Activated CD4-positive, alpha-beta T cell treated with anti-CD3 and anti-CD28 coated beads, Interleukin-2, amount 10 ng/mL, durations not matched to agents 7 days and 5 days (primary cell): ENCODE measurements around the gene CEP162. TPM values are rescaled to one million over a fixed set of nuclear protein-coding genes. Genes with fewer than 3 reads are reported as not detected.
A peak's percentile ranks its signal among the peaks of the same experiment; 100 is the strongest.

ENCODE experiments used
- CTCF ChIA-PET: fragments of 350-600 bp; sonication (Branson Sonifier 250); formaldehyde crosslinking; loops from one replicate; lab custom pipeline; 2021; ENCODE audit warnings: antibody characterized with exemption; lab: Charles Lee
- POLR2A ChIA-PET: fragments of 350-600 bp; sonication (Branson Sonifier 250); formaldehyde crosslinking; loops from one replicate; lab custom pipeline; 2021; ENCODE audit warnings: antibody characterized with exemption; lab: Charles Lee
- DNase-seq: peaks from one replicate; pipeline ENCODE4 v3.0.0-alpha.2; 2020
- H3K27ac Mint-ChIP-seq: one replicate; pipeline ENCODE4 v1.8.0; 2021; ENCODE audit warnings: mild to moderate bottlenecking, moderate library complexity, mixed read lengths
- H3K27me3 Mint-ChIP-seq: one replicate; pipeline ENCODE4 v1.8.0; 2021; ENCODE audit warnings: mixed read lengths
- H3K36me3 Mint-ChIP-seq: one replicate; pipeline ENCODE4 v1.8.0; 2021; ENCODE audit warnings: low read depth, mixed read lengths
- H3K4me1 Mint-ChIP-seq: one replicate; pipeline ENCODE4 v1.8.0; 2021; ENCODE audit warnings: mixed read lengths
- H3K4me3 Mint-ChIP-seq: one replicate; pipeline ENCODE4 v1.8.0; 2021; ENCODE audit warnings: mild to moderate bottlenecking, moderate library complexity, mixed read lengths
- H3K9me3 Mint-ChIP-seq: one replicate; pipeline ENCODE4 v1.8.0; 2021; ENCODE audit warnings: mixed read lengths
- total RNA-seq, 2 experiments: library from RNA; stranded (reverse); gene quantifications; one replicate each; pipeline ENCODE4 v1.2.3, GENCODE V29; 2021

CEP162 gene
- total RNA-seq = 10 to 100 TPM; 10.6 to 11.5 TPM

GRCh38 chr6:84227434-84228197, at the start of gene CEP162:
Gene CEP162, minus strand, starts transcription at chr6:84227643. Its CDS starts 1,250 bp downstream, at chr6:84226393.
- Mint-ChIP-seq H3K4me3 (peak within 1 kb of the TSS; percentile 97), H3K9me3 (no peaks in the 10 kb centered on the region), H3K27ac (peak within 1 kb of the TSS; percentile 92), H3K4me1 (peaks cover 22% of the 10 kb centered on the region), H3K36me3 (peaks cover 4% of the 10 kb centered on the region), H3K27me3 (peaks cover 10% of the 10 kb centered on the region)
- peak; percentile 93 for DNase-seq
- ChIA-PET CTCF (interaction anchor here (0.7 to 1.8 kb wide), 11 partner anchors 9 to 1583 kb away, joined by 3 to 7 read pairs (median 4); partner anchors contain the start of genes CYB5R4 and DOP1A), POLR2A (no interaction called here)

DNA sequence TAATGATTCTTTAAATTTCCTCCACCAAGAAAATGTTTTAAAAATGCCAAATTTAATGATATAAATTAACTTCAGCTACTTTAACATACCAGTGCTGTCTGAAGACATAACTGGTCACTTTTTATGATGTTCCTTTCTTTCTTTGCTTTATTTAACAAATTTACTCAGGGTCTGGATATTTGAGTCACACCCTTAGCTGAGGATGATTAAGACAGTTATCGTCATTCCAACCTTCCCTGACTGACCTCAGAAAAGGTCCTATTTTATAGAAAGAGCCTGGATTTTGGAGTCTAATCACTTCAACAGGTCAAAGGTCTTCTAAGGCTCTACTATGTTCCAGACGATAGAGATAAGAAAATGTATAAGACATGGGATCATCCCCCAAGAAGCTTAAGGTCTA, 47.4 kb upstream of the CEP162 start:
- Mint-ChIP-seq H3K4me1 (no peaks in the 10 kb centered on the region), H3K9me3 (no peaks in the 10 kb centered on the region), H3K27ac (no peak overlapping the region), H3K4me3 (no peak overlapping the region), H3K36me3 (no peaks in the 10 kb centered on the region), H3K27me3 (peaks cover 6% of the 10 kb centered on the region)
- no peak for DNase-seq
- ChIA-PET POLR2A (no interaction called here), CTCF (no interaction called here)

GRCh38 chr6:84273048-84273809, 45.8 kb upstream of the CEP162 start:
- peaks cover 6% of the 10 kb centered on the region for H3K27me3 Mint-ChIP-seq
- no peak overlapping the region for H3K4me3 Mint-ChIP-seq
- no peak overlapping the region for H3K27ac Mint-ChIP-seq
- CTCF ChIA-PET = no interaction called here
- no peaks in the 10 kb centered on the region for H3K36me3 Mint-ChIP-seq
- POLR2A ChIA-PET = no interaction called here
- no peak for DNase-seq
- H3K4me1 Mint-ChIP-seq = no peaks in the 10 kb centered on the region
- H3K9me3 Mint-ChIP-seq = no peaks in the 10 kb centered on the region

GRCh38 chr6:84272298-84272697, 44.9 kb upstream of the CEP162 start:
- CTCF ChIA-PET = no interaction called here

GRCh38 chr6:84271061-84271716, 43.7 kb upstream of the CEP162 start:
- no peak overlapping the region for H3K27ac Mint-ChIP-seq
- no peaks in the 10 kb centered on the region for H3K4me1 Mint-ChIP-seq
- no peak overlapping the region for H3K4me3 Mint-ChIP-seq
- POLR2A ChIA-PET = no interaction called here
- H3K36me3 Mint-ChIP-seq = no peaks in the 10 kb centered on the region
- CTCF ChIA-PET = no interaction called here
- DNase-seq = no peak
- H3K9me3 Mint-ChIP-seq = no peaks in the 10 kb centered on the region
- H3K27me3 Mint-ChIP-seq = peaks cover 6% of the 10 kb centered on the region

More at GRCh38 chr6:84272298-84272697, 44.9 kb upstream of the CEP162 start:
- DNase-seq = no peak
- no peaks in the 10 kb centered on the region for H3K4me1 Mint-ChIP-seq
- no peaks in the 10 kb centered on the region for H3K36me3 Mint-ChIP-seq
- H3K27ac Mint-ChIP-seq = no peak overlapping the region
- POLR2A ChIA-PET = no interaction called here
- H3K4me3 Mint-ChIP-seq = no peak overlapping the region
- peaks cover 6% of the 10 kb centered on the region for H3K27me3 Mint-ChIP-seq
- no peaks in the 10 kb centered on the region for H3K9me3 Mint-ChIP-seq

DNA sequence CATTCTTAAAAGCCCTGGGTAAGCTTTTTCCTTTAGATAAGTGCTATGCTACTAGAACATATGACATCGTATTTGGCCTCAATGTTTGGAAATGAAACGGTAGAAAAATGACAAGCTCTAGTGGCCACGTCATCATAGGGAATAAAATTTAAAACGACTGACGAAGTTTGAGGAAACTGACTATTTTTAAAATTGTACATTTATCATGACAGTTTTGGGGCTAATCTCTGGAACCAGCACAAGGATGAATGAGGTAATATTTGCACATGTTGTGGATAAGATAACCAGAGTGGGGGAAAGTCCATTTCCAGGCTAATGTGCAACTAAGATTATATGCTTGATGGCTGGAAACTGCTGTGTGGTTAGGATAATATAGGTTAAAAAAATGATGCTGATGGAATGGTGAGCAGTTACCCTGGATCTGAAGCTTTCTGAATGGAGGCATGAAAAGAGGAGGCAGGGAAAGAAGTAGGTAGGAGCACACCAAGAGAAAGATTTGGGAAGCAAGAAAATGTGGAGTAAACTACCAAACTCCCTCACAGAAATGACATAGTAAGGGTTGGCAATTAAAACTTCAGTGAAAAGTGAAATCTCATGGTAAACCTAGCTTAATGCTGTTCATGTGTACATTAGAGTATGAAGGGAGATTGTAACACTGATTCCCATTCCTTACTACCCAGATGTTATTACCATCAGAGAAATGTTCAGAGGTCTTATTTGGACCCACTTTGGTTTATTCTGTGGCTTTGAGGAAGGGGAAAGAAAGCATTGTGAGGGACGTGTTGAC, 42.7 kb upstream of the CEP162 start:
- H3K4me1 Mint-ChIP-seq = no peaks in the 10 kb centered on the region
- no peak for DNase-seq
- H3K27ac Mint-ChIP-seq = no peak overlapping the region
- H3K27me3 Mint-ChIP-seq = peaks cover 5% of the 10 kb centered on the region
- POLR2A ChIA-PET = no interaction called here
- no peak overlapping the region for H3K4me3 Mint-ChIP-seq
- no peaks in the 10 kb centered on the region for H3K9me3 Mint-ChIP-seq
- CTCF ChIA-PET = no interaction called here
- no peaks in the 10 kb centered on the region for H3K36me3 Mint-ChIP-seq

- no peak for DNase-seq
- H3K4me3 Mint-ChIP-seq = no peak overlapping the region
- no peaks in the 10 kb centered on the region for H3K9me3 Mint-ChIP-seq
- H3K27ac Mint-ChIP-seq = no peak overlapping the region
- ChIA-PET POLR2A (no interaction called here), CTCF (no interaction called here)
- no peaks in the 10 kb centered on the region for H3K4me1 Mint-ChIP-seq
- H3K27me3 Mint-ChIP-seq = peaks cover 4% of the 10 kb centered on the region
- no peaks in the 10 kb centered on the region for H3K36me3 Mint-ChIP-seq
These were observed 41.3 kb upstream of the CEP162 start for GRCh38 chr6:84268781-84269180.

- no peak overlapping the region for H3K27ac Mint-ChIP-seq
- no peaks in the 10 kb centered on the region for H3K36me3 Mint-ChIP-seq
- peaks cover 4% of the 10 kb centered on the region for H3K27me3 Mint-ChIP-seq
- ChIA-PET POLR2A (no interaction called here), CTCF (no interaction called here)
- no peak for DNase-seq
- no peak overlapping the region for H3K4me3 Mint-ChIP-seq
- H3K9me3 Mint-ChIP-seq = no peaks in the 10 kb centered on the region
- H3K4me1 Mint-ChIP-seq = no peaks in the 10 kb centered on the region
These were observed 36.1 kb upstream of the CEP162 start for GRCh38 chr6:84263557-84263956.

GRCh38 chr6:84260926-84261325, 33.5 kb upstream of the CEP162 start:
- no peaks in the 10 kb centered on the region for H3K36me3 Mint-ChIP-seq
- no peak overlapping the region for H3K4me3 Mint-ChIP-seq
- H3K27ac Mint-ChIP-seq = no peak overlapping the region
- ChIA-PET POLR2A (no interaction called here), CTCF (interaction anchor here (0.6 kb wide), 1 partner anchor 63 kb away, joined by 3 read pairs; no protein-coding TSS in a partner anchor)
- no peaks in the 10 kb centered on the region for H3K4me1 Mint-ChIP-seq
- no peak for DNase-seq
- H3K27me3 Mint-ChIP-seq = peaks cover 11% of the 10 kb centered on the region
- H3K9me3 Mint-ChIP-seq = no peaks in the 10 kb centered on the region

DNA sequence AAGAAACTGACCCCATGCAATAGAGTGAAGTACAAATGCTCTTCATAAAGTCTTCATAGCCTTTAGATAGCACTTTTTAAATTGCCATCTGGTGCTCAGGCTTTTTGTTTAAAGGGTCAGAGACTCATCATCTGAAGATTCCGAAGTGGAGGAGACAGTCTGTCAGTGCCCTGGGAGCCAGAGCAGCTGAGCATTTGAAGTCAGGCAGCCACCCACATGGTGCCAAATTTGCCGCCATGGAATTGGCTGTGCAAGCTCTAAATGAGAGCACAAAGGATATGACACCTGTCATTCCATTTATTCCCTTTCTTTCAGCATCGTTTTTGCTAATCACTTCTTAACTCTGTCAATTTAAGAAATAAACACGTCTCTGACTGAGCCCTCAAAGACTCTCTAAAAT, 32.8 kb upstream of the CEP162 start:
- CTCF ChIA-PET = no interaction called here
- Mint-ChIP-seq H3K4me3 (no peak overlapping the region), H3K9me3 (no peaks in the 10 kb centered on the region), H3K4me1 (no peaks in the 10 kb centered on the region), H3K27me3 (peaks cover 13% of the 10 kb centered on the region), H3K36me3 (no peaks in the 10 kb centered on the region), H3K27ac (no peak overlapping the region)
- DNase-seq = no peak
- POLR2A ChIA-PET = no interaction called here

GRCh38 chr6:84258866-84259265, 31.4 kb upstream of the CEP162 start:
- Mint-ChIP-seq H3K27me3 (peaks cover 13% of the 10 kb centered on the region), H3K27ac (no peak overlapping the region), H3K9me3 (no peaks in the 10 kb centered on the region), H3K4me1 (no peaks in the 10 kb centered on the region), H3K36me3 (no peaks in the 10 kb centered on the region), H3K4me3 (no peak overlapping the region)
- no peak for DNase-seq
- ChIA-PET CTCF (no interaction called here), POLR2A (no interaction called here)

DNA sequence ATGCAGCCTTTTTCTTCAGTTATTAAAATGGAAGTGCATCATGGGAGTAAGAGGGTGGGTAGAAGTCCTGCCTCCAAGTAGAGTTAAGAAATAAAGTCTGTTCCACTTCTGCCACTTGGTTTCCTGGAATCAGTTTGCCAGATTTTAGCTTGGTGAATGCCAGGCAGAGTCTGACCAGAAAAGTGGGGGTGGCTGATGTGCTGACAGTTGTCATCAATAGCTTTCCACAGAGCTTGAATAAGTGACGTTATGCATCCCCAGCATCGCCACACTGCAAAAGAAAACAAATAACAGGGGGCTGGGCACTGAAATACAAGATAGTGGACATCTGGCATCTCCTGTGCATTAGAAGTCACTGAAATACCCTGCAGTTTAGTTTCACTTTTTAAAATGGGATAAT, 30.8 kb upstream of the CEP162 start:
- ChIA-PET POLR2A (no interaction called here), CTCF (no interaction called here)
- Mint-ChIP-seq H3K36me3 (no peaks in the 10 kb centered on the region), H3K27me3 (peaks cover 16% of the 10 kb centered on the region), H3K4me3 (no peak overlapping the region), H3K4me1 (no peaks in the 10 kb centered on the region), H3K27ac (no peak overlapping the region), H3K9me3 (no peaks in the 10 kb centered on the region)
- DNase-seq = no peak
